HG03432 (cell line): Measurements from ENCODE around the gene ZNF883.

Source experiments
- ATAC-seq: cut with Tn5 transposase; IDR thresholded peaks from one replicate; pipeline ENCODE4 v1.9.1; 2021; ENCODE audit warnings: mild to moderate bottlenecking, moderate library complexity; ENCODE audit not compliant: unreplicated experiment

Gene ZNF883

GRCh38 chr9:112921549-112921948 is 90.4 kb downstream of the ZNF883 start:
- ATAC-seq, result no peak

GRCh38 chr9:112917987-112918362 is 94.0 kb downstream of the ZNF883 start:
- no peak for ATAC-seq

GRCh38 chr9:112917047-112917986 is 94.7 kb downstream of the ZNF883 start:
- no peak for ATAC-seq

DNA sequence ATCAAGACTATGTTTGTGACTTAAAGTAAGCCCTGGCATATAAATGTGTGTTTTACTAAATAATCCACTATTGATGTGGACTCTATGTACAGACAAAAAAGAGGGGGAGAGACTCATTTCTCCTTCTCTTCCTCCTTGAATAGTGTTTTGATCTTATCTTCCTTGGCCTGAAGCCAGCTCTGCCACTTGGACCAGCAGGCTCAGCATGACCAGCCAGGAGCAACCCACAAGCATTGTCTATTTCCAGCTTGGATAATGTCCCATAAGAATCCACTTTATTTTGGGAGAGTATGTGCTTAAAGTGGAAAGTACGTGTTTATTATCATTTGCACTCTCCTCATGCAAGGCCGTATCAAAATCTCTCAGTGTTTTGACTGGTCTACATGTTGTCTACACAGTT is 97.5 kb downstream of the ZNF883 start:
- ATAC-seq, result no peak

DNA sequence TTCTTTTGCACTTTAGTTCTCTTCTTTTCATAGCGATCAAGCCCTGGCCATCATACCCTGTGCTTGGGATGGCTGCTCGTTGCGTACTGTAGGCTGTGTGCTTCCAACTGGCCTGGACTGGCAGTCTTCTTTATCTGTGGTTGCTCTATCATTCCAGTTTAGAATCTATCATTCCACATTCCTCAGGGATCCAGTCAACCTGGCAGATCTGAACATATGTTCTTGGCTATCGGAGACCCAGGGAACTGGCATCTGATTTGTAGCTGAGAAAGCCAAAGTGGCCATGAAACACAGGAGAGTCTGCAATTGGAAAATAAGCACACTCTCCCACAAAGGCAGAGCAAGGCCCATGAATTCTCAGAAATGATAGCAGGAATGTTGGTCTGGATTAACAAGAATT is 98.7 kb downstream of the ZNF883 start:
- no peak for ATAC-seq

- ATAC-seq, result no peak
These were observed 99.4 kb downstream of the ZNF883 start for GRCh38 chr9:112912636-112913035.

- ATAC-seq, result no peak
These were observed 100.3 kb downstream of the ZNF883 start for GRCh38 chr9:112911736-112912135.
